ENCODE measurements around the gene NUP98. TPM values are rescaled to one million over a fixed set of nuclear protein-coding genes. Genes with fewer than 3 reads are reported as not detected.

NUP98 gene
- 75.2 TPM for total RNA-seq

DNA sequence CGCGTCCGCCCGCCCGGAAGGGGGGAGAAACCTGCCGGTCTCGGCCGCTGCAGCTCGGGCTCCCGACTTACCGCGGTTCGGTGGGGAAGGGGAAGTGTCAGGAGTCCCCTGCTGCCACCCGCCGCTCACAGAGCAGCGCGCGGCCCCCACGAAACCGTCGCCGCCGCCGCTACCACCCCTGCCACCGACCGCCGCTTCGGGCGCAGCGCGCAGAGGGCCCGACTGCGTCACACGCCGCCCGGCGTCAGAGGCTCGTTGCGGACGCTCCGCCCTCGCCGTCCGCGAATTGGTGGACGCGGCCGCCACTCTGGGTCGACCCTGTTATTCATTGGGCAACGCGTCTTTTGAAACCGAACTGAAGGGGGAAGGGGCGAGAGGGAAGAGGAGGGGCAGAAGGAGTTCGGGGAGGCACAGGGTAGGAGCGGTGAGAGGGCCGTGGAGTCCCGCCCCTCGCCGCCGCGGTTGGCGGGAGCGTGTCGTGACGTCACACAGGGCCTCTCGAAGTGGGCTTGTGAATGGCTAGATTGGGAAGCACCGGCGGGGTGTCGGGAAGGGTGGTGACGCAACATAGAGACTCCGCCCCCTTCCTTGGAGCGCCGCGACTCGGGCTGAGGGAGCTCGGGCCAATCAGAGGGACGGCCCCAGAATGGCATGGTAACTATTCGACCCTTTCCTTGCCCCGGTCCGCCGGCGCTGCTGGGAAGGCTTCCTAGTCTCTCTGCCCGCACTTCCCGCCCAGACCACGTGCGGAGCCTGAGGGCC, at the start of gene NUP98:
TSS of gene NUP98 (minus strand) at position 226 of the 762 bp plus-strand sequence. CDS start 15,437 bp downstream, outside the sequence.
- Histone ChIP-seq H3K4me1 (ENCODE audit: control insufficient read depth in 3 of 3, insufficient read depth in 3 of 3, low read length in 3 of 3) (peaks cover 10 to 24% (median 22%) of the 10 kb centered on the region in 3 donors), H3K27ac (ENCODE audit: low read depth, low read length) (peak within 1 kb of the TSS; percentile 97), H3K9me3 (ENCODE audit: control insufficient read depth in 3 of 3, low read length in 3 of 3) (no peaks in the 10 kb centered on the region), H3K27me3 (ENCODE audit: control insufficient read depth in 3 of 3, insufficient read depth in 3 of 3, low read length in 3 of 3) (no peaks in the 10 kb centered on the region), H3K9ac (ENCODE audit: low read depth in 1 of 3, low read length in 3 of 3) (peak within 1 kb of the TSS; percentile 95 to 98 (median 97)), H3K36me3 (ENCODE audit: control insufficient read depth in 3 of 3, insufficient read depth in 3 of 3, low read length in 3 of 3) (peaks cover 7 to 11% (median 10%) of the 10 kb centered on the region in 3 donors), H3K4me3 (ENCODE audit: low read length in 3 of 3) (peak within 1 kb of the TSS; percentile 79 to 99 (median 84))

DNA sequence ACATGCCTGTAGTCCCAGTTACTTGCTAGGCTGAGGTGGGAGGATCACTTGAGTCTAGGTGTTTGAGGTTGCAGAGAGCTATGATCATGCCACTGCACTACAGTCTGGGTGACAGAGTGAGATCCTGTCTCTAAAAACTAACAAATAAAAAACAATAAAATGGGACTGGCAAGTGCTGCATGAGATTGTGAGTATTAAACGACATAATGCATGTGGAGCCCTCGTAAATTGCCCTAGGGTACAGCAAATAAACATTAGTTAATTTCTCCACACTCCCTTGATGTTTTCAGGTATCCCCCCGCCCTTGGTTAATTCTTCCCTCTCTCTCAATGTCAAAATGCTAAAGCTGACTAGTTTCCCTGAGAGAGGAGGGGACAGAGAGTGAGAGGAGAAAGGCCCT, 48.3 kb upstream of the NUP98 start:
- no peak overlapping the region for H3K4me3 ChIP-seq (ENCODE audit: low read length in 3 of 3)
- H3K9ac ChIP-seq (ENCODE audit: low read depth in 1 of 3, low read length in 3 of 3): no peak overlapping the region
- H3K36me3 ChIP-seq (ENCODE audit: control insufficient read depth in 3 of 3, insufficient read depth in 3 of 3, low read length in 3 of 3): no peaks in the 10 kb centered on the region
- H3K27ac ChIP-seq (ENCODE audit: low read depth, low read length): no peak overlapping the region
- H3K4me1 ChIP-seq (ENCODE audit: control insufficient read depth in 3 of 3, insufficient read depth in 3 of 3, low read length in 3 of 3): peaks cover 0 to 9% (median 0%) of the 10 kb centered on the region in 3 donors
- no peaks in the 10 kb centered on the region for H3K27me3 ChIP-seq (ENCODE audit: control insufficient read depth in 3 of 3, insufficient read depth in 3 of 3, low read length in 3 of 3)
- H3K9me3 ChIP-seq (ENCODE audit: control insufficient read depth in 3 of 3, low read length in 3 of 3): no peaks in the 10 kb centered on the region

DNA sequence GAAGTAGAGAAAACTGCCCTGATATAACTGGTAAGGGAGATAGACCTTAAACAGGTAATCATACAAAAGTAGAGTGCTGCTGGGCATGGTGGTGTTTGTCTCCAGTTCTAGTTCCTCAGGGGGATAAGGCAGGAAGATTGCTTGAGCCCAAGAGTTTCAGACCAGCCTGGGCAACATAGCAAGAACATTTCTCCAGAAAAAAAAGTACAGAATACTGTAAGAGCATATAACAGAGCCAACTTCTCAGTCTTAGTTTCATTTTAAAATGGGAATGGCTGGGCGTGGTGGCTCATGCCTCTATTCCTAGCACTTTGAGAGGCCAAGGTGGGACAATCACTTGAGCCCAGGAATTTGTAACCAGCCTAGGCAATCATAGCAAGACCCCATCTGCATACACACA, 47.9 kb upstream of the NUP98 start:
- H3K36me3 ChIP-seq (ENCODE audit: control insufficient read depth in 3 of 3, insufficient read depth in 3 of 3, low read length in 3 of 3): no peaks in the 10 kb centered on the region
- H3K9me3 ChIP-seq (ENCODE audit: control insufficient read depth in 3 of 3, low read length in 3 of 3): no peaks in the 10 kb centered on the region
- no peak overlapping the region for H3K9ac ChIP-seq (ENCODE audit: low read depth in 1 of 3, low read length in 3 of 3)
- no peak overlapping the region for H3K27ac ChIP-seq (ENCODE audit: low read depth, low read length)
- H3K4me1 ChIP-seq (ENCODE audit: control insufficient read depth in 3 of 3, insufficient read depth in 3 of 3, low read length in 3 of 3): peaks cover 0 to 11% (median under 1%) of the 10 kb centered on the region in 3 donors
- no peak overlapping the region for H3K4me3 ChIP-seq (ENCODE audit: low read length in 3 of 3)
- no peaks in the 10 kb centered on the region for H3K27me3 ChIP-seq (ENCODE audit: control insufficient read depth in 3 of 3, insufficient read depth in 3 of 3, low read length in 3 of 3)

DNA sequence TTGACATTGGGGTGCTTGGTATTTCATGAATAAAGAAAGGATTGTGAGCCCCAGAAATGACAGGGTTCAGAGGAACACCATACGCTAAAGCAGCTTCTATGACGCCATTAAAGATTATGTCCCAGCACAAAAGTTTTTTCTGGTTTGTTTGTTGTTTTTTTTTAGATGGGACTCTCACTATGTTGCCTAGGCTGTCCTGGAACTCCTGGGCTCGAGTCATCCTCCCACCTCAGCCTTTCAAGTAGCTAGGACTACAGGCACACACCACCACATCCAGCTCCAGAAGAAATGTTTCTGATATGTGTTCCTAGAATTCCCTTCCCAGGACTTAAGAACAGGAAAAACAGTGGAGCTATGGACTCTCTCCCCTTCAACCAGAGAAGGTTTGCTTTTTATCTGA, 46.0 kb upstream of the NUP98 start:
- Histone ChIP-seq H3K27me3 (ENCODE audit: control insufficient read depth in 3 of 3, insufficient read depth in 3 of 3, low read length in 3 of 3) (no peaks in the 10 kb centered on the region), H3K4me3 (ENCODE audit: low read length in 3 of 3) (no peak overlapping the region), H3K9ac (ENCODE audit: low read depth in 1 of 3, low read length in 3 of 3) (peak overlapping the region in 1 of 3 donors; percentile 13), H3K27ac (ENCODE audit: low read depth, low read length) (no peak overlapping the region), H3K9me3 (ENCODE audit: control insufficient read depth in 3 of 3, low read length in 3 of 3) (no peaks in the 10 kb centered on the region), H3K36me3 (ENCODE audit: control insufficient read depth in 3 of 3, insufficient read depth in 3 of 3, low read length in 3 of 3) (no peaks in the 10 kb centered on the region), H3K4me1 (ENCODE audit: control insufficient read depth in 3 of 3, insufficient read depth in 3 of 3, low read length in 3 of 3) (peaks cover 7 to 22% (median 15%) of the 10 kb centered on the region in 3 donors)

DNA sequence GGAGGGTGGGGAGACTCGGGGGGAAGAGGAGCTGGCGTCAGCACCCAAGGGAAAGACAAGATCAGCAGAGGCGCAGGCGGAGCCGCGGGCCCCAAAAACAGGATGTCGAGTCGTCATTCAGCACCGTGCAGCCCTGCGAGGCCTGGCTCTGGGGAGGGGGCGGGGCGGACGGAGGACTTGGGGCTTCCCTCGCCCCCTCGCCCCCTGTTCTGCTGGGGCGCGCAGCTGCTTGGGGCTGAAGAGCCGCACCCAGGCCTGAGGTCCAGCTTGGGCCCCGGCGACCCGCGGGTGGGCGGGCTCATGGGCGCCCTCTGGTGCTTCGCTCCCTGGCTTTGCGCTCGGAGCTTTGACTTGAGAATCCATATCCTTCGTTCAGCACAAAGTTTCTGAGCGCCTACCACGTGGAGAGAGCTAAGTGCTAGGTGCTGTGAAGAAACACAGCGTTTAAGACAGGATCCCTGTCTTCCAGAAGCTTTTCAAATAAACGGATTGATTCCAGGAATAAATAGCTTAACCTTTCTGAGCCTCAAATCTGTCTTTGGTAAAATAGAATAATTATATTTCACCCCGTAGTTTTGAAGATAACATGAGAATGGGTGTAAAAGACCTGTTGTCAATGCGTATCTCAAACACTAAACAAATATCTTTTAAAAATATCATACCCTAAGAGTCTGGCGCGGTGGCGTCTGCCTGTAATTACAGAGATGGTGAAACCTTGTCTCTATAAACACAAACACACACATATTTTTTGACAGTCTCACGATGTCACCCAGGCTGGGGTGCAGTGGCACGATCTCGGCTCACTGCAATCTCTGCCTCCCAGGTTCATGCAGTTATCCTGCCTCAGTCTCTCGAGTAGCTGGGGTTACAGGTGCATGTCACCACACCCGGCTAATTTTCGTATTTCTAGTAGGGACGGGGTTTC, 44.3 kb upstream of the NUP98 start:
- Histone ChIP-seq H3K36me3 (ENCODE audit: control insufficient read depth in 3 of 3, insufficient read depth in 3 of 3, low read length in 3 of 3) (no peaks in the 10 kb centered on the region), H3K9ac (ENCODE audit: low read depth in 1 of 3, low read length in 3 of 3) (peak overlapping the region; percentile 65 to 77 (median 76)), H3K27me3 (ENCODE audit: control insufficient read depth in 3 of 3, insufficient read depth in 3 of 3, low read length in 3 of 3) (no peaks in the 10 kb centered on the region), H3K4me3 (ENCODE audit: low read length in 3 of 3) (peak overlapping the region; percentile 68 to 70 (median 69)), H3K27ac (ENCODE audit: low read depth, low read length) (peak overlapping the region; percentile 91), H3K9me3 (ENCODE audit: control insufficient read depth in 3 of 3, low read length in 3 of 3) (no peaks in the 10 kb centered on the region), H3K4me1 (ENCODE audit: control insufficient read depth in 3 of 3, insufficient read depth in 3 of 3, low read length in 3 of 3) (peaks cover 14 to 32% (median 27%) of the 10 kb centered on the region in 3 donors)

DNA sequence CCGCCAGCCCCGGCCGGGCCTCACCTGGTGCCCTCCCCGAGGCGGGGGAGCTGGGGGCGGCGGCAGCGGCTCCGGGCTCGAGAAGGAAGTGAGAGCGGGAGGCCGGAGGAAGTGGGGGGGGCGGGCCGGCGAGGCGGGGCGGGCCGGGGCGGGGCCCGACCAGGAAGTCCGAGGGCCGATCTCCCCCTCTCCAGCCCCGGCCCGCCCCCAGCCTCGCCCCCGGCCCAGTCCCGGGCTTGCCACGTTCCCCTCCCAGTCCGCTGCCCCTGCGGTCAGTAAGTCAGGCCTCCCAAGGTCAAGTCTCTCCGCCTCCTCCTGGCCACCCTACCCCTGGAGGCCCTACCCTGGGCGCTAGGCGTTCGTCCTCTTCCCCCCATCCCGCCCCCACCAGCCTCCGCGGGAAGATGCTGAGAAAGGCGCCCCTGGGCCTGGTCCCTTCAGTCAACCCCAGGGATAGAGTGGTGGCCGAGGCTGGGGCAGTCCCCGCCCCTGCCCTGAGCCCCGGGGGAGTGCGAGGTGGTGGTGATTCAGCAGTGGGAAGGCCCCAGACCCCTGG, 43.6 kb upstream of the NUP98 start, which contains the start of gene RHOG:
TSS of gene RHOG (minus strand) at position 90 of the 556 bp plus-strand sequence. CDS start 12,821 bp downstream, outside the sequence.
- Histone ChIP-seq H3K36me3 (ENCODE audit: control insufficient read depth in 3 of 3, insufficient read depth in 3 of 3, low read length in 3 of 3) (no peaks in the 10 kb centered on the region), H3K9me3 (ENCODE audit: control insufficient read depth in 3 of 3, low read length in 3 of 3) (no peaks in the 10 kb centered on the region), H3K4me3 (ENCODE audit: low read length in 3 of 3) (peak within 1 kb of the TSS; percentile 75 to 77 (median 75)), H3K9ac (ENCODE audit: low read depth in 1 of 3, low read length in 3 of 3) (peak within 1 kb of the TSS; percentile 81 to 86 (median 82)), H3K27ac (ENCODE audit: low read depth, low read length) (peak within 1 kb of the TSS; percentile 91), H3K4me1 (ENCODE audit: control insufficient read depth in 3 of 3, insufficient read depth in 3 of 3, low read length in 3 of 3) (peaks cover 19 to 32% (median 29%) of the 10 kb centered on the region in 3 donors), H3K27me3 (ENCODE audit: control insufficient read depth in 3 of 3, insufficient read depth in 3 of 3, low read length in 3 of 3) (no peaks in the 10 kb centered on the region)

DNA sequence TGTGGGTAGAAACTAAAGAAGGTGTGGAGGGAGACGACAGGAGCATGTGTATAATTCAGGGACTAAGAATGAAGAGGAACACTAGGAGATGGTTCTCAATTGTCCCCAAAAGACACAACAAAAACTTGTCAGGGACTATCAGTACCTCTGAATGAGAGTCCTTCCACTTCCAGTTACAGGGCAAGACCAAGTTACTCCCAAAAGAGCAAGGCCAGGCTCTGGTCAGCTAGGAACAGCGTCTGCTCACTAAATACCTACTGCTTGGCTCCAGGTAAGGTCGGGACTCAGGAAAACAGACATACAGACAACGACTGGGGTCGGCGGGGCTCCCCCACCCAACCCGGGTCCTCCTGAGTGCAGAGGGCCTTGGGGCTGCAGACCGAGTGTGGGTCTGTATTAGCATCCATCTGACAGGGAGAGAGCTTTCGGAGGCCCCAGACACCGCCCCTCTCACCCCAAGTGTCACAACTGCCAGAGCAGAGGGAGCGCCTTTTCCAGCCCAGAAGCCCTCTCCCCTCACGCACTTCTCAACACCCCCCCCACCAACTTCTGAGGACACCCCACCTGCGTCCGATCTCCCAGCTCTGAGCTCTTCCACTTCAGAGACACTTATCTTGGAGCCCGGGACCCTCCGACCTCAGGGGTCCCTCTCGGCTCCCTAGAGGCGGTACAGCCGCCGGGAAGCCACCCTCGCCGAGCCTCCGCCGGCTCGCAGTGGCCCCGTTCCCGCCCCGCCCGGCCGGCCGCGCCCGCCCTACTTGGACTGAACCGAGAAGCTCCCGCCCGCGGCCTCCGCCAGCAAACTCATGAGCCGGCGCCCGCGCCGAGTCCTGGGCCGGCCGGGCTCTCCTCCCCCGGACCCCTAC, 42.9 kb upstream of the NUP98 start:
- no peaks in the 10 kb centered on the region for H3K36me3 ChIP-seq (ENCODE audit: control insufficient read depth in 3 of 3, insufficient read depth in 3 of 3, low read length in 3 of 3)
- no peaks in the 10 kb centered on the region for H3K27me3 ChIP-seq (ENCODE audit: control insufficient read depth in 3 of 3, insufficient read depth in 3 of 3, low read length in 3 of 3)
- peaks cover 19 to 34% (median 34%) of the 10 kb centered on the region in 3 donors for H3K4me1 ChIP-seq (ENCODE audit: control insufficient read depth in 3 of 3, insufficient read depth in 3 of 3, low read length in 3 of 3)
- H3K4me3 ChIP-seq (ENCODE audit: low read length in 3 of 3): peak overlapping the region; percentile 75 to 77 (median 75)
- H3K27ac ChIP-seq (ENCODE audit: low read depth, low read length): peak overlapping the region; percentile 91
- H3K9ac ChIP-seq (ENCODE audit: low read depth in 1 of 3, low read length in 3 of 3): peak overlapping the region; percentile 81 to 86 (median 82)
- no peaks in the 10 kb centered on the region for H3K9me3 ChIP-seq (ENCODE audit: control insufficient read depth in 3 of 3, low read length in 3 of 3)

DNA sequence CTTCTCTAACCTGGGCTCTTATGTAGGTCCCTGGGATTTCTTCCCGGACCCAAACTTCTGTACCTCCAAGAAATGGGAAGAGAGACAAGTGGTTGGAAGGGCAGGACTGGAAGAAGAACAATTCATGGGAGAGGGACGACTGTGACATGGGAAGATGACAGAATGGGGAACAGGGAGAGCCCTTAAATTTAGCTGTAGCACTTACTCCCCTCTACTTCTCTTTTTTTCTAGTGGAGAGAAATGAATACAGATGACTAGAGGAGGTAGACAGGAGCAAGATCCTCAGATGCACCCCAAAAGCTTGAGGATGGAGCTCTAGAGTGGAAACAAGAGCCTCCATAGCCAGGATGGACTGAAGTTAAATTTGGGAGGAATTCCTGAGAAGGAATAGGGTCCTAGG, 41.1 kb upstream of the NUP98 start:
- Histone ChIP-seq H3K9me3 (ENCODE audit: control insufficient read depth in 3 of 3, low read length in 3 of 3) (no peaks in the 10 kb centered on the region), H3K27me3 (ENCODE audit: control insufficient read depth in 3 of 3, insufficient read depth in 3 of 3, low read length in 3 of 3) (no peaks in the 10 kb centered on the region), H3K27ac (ENCODE audit: low read depth, low read length) (peak overlapping the region; percentile 50), H3K4me3 (ENCODE audit: low read length in 3 of 3) (peak overlapping the region in 1 of 3 donors; percentile 75), H3K36me3 (ENCODE audit: control insufficient read depth in 3 of 3, insufficient read depth in 3 of 3, low read length in 3 of 3) (peaks cover 0 to 3% (median 0%) of the 10 kb centered on the region in 3 donors), H3K4me1 (ENCODE audit: control insufficient read depth in 3 of 3, insufficient read depth in 3 of 3, low read length in 3 of 3) (peaks cover 24 to 42% (median 42%) of the 10 kb centered on the region in 3 donors), H3K9ac (ENCODE audit: low read depth in 1 of 3, low read length in 3 of 3) (no peak overlapping the region)

DNA sequence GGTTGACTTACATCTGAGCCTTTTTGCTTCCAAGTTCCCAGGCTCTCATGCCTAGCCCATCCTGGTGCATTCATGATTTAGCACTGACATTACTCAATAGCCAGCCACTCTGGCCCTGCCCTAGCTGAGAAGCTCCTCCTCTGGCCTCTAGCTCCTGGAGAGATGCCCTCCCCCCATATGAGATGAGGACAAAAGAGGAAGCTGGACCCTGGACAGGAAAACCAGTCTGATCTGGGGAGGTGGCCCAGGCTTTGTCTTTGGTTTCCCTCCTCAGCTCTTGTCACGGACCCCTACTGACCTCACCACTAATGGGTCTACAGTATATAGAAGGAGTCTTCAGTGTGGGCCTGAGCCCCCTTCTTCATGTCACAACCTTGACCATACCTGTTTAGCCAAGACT, 40.4 kb upstream of the NUP98 start:
- peak overlapping the region; percentile 50 for H3K27ac ChIP-seq (ENCODE audit: low read depth, low read length)
- H3K36me3 ChIP-seq (ENCODE audit: control insufficient read depth in 3 of 3, insufficient read depth in 3 of 3, low read length in 3 of 3): peaks cover 0 to 3% (median 0%) of the 10 kb centered on the region in 3 donors
- H3K9ac ChIP-seq (ENCODE audit: low read depth in 1 of 3, low read length in 3 of 3): no peak overlapping the region
- no peaks in the 10 kb centered on the region for H3K27me3 ChIP-seq (ENCODE audit: control insufficient read depth in 3 of 3, insufficient read depth in 3 of 3, low read length in 3 of 3)
- peaks cover 24 to 43% (median 43%) of the 10 kb centered on the region in 3 donors for H3K4me1 ChIP-seq (ENCODE audit: control insufficient read depth in 3 of 3, insufficient read depth in 3 of 3, low read length in 3 of 3)
- no peaks in the 10 kb centered on the region for H3K9me3 ChIP-seq (ENCODE audit: control insufficient read depth in 3 of 3, low read length in 3 of 3)
- H3K4me3 ChIP-seq (ENCODE audit: low read length in 3 of 3): no peak overlapping the region

Measured in skeletal muscle tissue (tissue), 4 donors.